Astrocyte (in vitro differentiated cells and primary cell): Measurements from ENCODE around the gene TMEM184A. TPM values are rescaled to one million over a fixed set of nuclear protein-coding genes. Genes with fewer than 3 reads are reported as not detected.
A peak's percentile ranks its signal among the peaks of the same experiment; 100 is the strongest.

ENCODE experiments used
- DNase-seq: peaks from one replicate; pipeline ENCODE4 v3.0.0-alpha.2; 2010; ENCODE audit warnings: low read depth
- FAIRE-seq: peaks from 2 replicates; lab custom pipeline; 2011; peaks lifted over from hg19 to GRCh38; lab: Jason Lieb, UNC
- H2AFZ ChIP-seq: 2 replicates; pipeline ENCODE4 v1.6.0; 2012; ENCODE audit warnings: low read depth, low read length, inconsistent platforms
- H3K27ac ChIP-seq: 2 replicates; pipeline ENCODE4 v1.5.1; 2011; ENCODE audit warnings: low read depth, low read length, inconsistent platforms
- H3K27me3 ChIP-seq: 2 replicates; pipeline ENCODE4 v1.6.0; 2011; ENCODE audit warnings: low read length, inconsistent platforms; ENCODE audit not compliant: insufficient read depth
- H3K36me3 ChIP-seq: 2 replicates; pipeline ENCODE4 v1.5.1; 2011; ENCODE audit warnings: low read length, inconsistent platforms; ENCODE audit not compliant: insufficient read depth
- H3K4me1 ChIP-seq: 2 replicates; pipeline ENCODE4 v1.5.1; 2011; ENCODE audit warnings: low read length, inconsistent platforms; ENCODE audit not compliant: insufficient read depth
- H3K4me2 ChIP-seq: 2 replicates; pipeline ENCODE4 v1.6.0; 2012; ENCODE audit warnings: low read length, inconsistent platforms
- H3K4me3 ChIP-seq: 2 replicates; pipeline ENCODE4 v1.5.1; 2011; ENCODE audit warnings: low read depth, mild to moderate bottlenecking, low read length, inconsistent platforms; ENCODE audit not compliant: insufficient read depth
- H3K79me2 ChIP-seq: 2 replicates; pipeline ENCODE4 v1.6.0; 2012; ENCODE audit warnings: mild to moderate bottlenecking, low read length, inconsistent platforms; ENCODE audit not compliant: insufficient read depth
- H3K9ac ChIP-seq: 2 replicates; pipeline ENCODE4 v1.6.0; 2012; ENCODE audit warnings: mild to moderate bottlenecking, low read length, inconsistent platforms
- H3K9me3 ChIP-seq: 2 replicates; pipeline ENCODE4 v1.5.1; 2012; ENCODE audit warnings: low read depth, mild to moderate bottlenecking, low read length, inconsistent platforms; ENCODE audit not compliant: insufficient read depth
- H4K20me1 ChIP-seq: 2 replicates; pipeline ENCODE4 v1.6.0; 2012; ENCODE audit warnings: low read length, inconsistent platforms; ENCODE audit not compliant: insufficient read depth
- H3K27ac Mint-ChIP-seq: one replicate; pipeline ENCODE4 v1.8.0; 2021; ENCODE audit warnings: mild to moderate bottlenecking, mixed read lengths; ENCODE audit not compliant: unreplicated experiment
- H3K27me3 Mint-ChIP-seq: one replicate; pipeline ENCODE4 v1.8.0; 2021; ENCODE audit warnings: low read depth, mixed read lengths; ENCODE audit not compliant: unreplicated experiment
- H3K36me3 Mint-ChIP-seq: one replicate; pipeline ENCODE4 v1.8.0; 2021; ENCODE audit warnings: low read depth, mixed read lengths; ENCODE audit not compliant: unreplicated experiment
- H3K4me1 Mint-ChIP-seq: one replicate; pipeline ENCODE4 v1.8.0; 2021; ENCODE audit warnings: low read depth, mixed read lengths; ENCODE audit not compliant: unreplicated experiment
- H3K4me3 Mint-ChIP-seq: one replicate; pipeline ENCODE4 v1.8.0; 2021; ENCODE audit warnings: mild to moderate bottlenecking, moderate library complexity, mixed read lengths; ENCODE audit not compliant: unreplicated experiment
- H3K9me3 Mint-ChIP-seq: one replicate; pipeline ENCODE4 v1.8.0; 2021; ENCODE audit warnings: mild to moderate bottlenecking, mixed read lengths; ENCODE audit not compliant: unreplicated experiment
- CTCF ChIP-seq: IDR thresholded peaks from 2 replicates; pipeline ENCODE4 v1.5.1; 2011; ENCODE audit warnings: low read depth, mild to moderate bottlenecking, inconsistent platforms, low read length, moderate library complexity; ENCODE audit not compliant: insufficient read depth
- EZH2 ChIP-seq: IDR thresholded peaks from 2 replicates; pipeline ENCODE4 v1.6.1; 2012; ENCODE audit warnings: mild to moderate bottlenecking, low read length, inconsistent platforms; ENCODE audit not compliant: insufficient read depth
- total RNA-seq: library from RNA; stranded (reverse); gene quantifications from 2 replicates; pipeline ENCODE4 v1.2.1, GENCODE V29; 2021

Gene TMEM184A
- total RNA-seq, 1 donor from 2014 or later = 2.1 TPM

DNA sequence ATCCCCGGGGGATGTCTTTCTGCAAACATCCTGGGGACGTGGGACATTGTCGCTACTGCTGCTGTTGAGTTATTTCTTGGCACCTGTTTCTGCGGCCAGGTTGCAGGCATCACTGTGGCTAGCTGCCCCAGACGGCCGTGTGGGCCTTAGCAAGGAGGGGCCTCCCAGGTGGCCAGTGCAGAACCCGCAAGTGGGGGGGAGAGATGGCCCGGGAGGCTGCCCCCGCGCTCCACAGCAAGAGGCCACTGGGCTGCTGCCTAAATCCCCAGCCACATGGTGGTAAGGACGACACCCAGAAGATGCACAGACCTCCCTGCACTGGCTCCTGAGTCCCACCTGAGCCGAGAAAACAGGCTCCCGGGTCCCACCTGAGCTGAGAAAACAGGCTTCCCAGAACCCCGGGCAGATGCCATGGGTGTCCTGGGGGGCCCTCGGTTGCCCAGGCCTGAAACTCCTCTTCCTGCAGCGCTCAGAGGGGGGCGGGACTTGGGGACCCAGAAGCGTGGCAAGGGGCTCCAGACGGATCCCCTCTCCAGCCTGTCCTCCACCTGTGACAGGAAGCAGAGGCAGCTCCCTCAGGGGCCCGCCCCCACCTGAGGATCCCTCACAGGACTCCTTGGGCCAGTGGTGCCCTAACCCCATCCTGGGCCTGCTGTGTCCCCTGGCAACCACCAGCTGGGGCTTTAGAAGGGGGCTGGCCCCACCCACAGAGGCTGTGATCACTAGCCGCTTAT, 26.5 kb downstream of the TMEM184A start:
- Mint-ChIP-seq H3K9me3 (no peaks in the 10 kb centered on the region), H3K4me1 (peaks cover 19% of the 10 kb centered on the region), H3K4me3 (peak overlapping the region; percentile 81), H3K36me3 (no peaks in the 10 kb centered on the region), H3K27me3 (peaks cover 5% of the 10 kb centered on the region), H3K27ac (no peak overlapping the region)
- H3K4me3 ChIP-seq = no peak overlapping the region
- TF ChIP-seq EZH2 (no peak), CTCF (no peak)
- FAIRE-seq = no peak
- peak overlapping the region; percentile 81 for H3K4me2 ChIP-seq
- H3K36me3 ChIP-seq = no peaks in the 10 kb centered on the region
- peaks cover 20% of the 10 kb centered on the region for H4K20me1 ChIP-seq
- DNase-seq = no peak
- no peaks in the 10 kb centered on the region for H3K9me3 ChIP-seq
- H3K79me2 ChIP-seq = peaks cover 24% of the 10 kb centered on the region
- H3K27me3 ChIP-seq = peaks cover 11% of the 10 kb centered on the region
- H3K27ac ChIP-seq = no peak overlapping the region
- peaks cover 36% of the 10 kb centered on the region for H3K4me1 ChIP-seq
- no peak overlapping the region for H2AFZ ChIP-seq
- H3K9ac ChIP-seq = peak overlapping the region; percentile 35

- Histone ChIP-seq H3K9ac (no peak overlapping the region), H3K27ac (no peak overlapping the region), H3K27me3 (peaks cover 11% of the 10 kb centered on the region), H3K36me3 (no peaks in the 10 kb centered on the region), H3K9me3 (no peaks in the 10 kb centered on the region), H3K4me2 (no peak overlapping the region), H3K4me3 (no peak overlapping the region), H2AFZ (no peak overlapping the region), H4K20me1 (peaks cover under 1% of the 10 kb centered on the region), H3K4me1 (peaks cover 4% of the 10 kb centered on the region), H3K79me2 (peaks cover 2% of the 10 kb centered on the region)
- Mint-ChIP-seq H3K27me3 (peaks cover 14% of the 10 kb centered on the region), H3K9me3 (no peaks in the 10 kb centered on the region), H3K4me3 (no peak overlapping the region), H3K4me1 (no peaks in the 10 kb centered on the region), H3K36me3 (no peaks in the 10 kb centered on the region), H3K27ac (no peak overlapping the region)
- no peak for FAIRE-seq
- DNase-seq = no peak
- TF ChIP-seq CTCF = no peak
- no peak for TF ChIP-seq EZH2
Observed at GRCh38 chr7:1526271-1526754, 29.7 kb downstream of the TMEM184A start.

- no peak overlapping the region for H3K27ac ChIP-seq
- no peak overlapping the region for H3K4me3 Mint-ChIP-seq
- no peak overlapping the region for H2AFZ ChIP-seq
- H3K4me3 ChIP-seq = no peak overlapping the region
- H3K4me1 ChIP-seq = peaks cover 8% of the 10 kb centered on the region
- H4K20me1 ChIP-seq = no peaks in the 10 kb centered on the region
- H3K27me3 ChIP-seq = peaks cover 11% of the 10 kb centered on the region
- no peak overlapping the region for H3K9ac ChIP-seq
- no peaks in the 10 kb centered on the region for H3K36me3 ChIP-seq
- TF ChIP-seq EZH2 (no peak), CTCF (no peak)
- no peak overlapping the region for H3K27ac Mint-ChIP-seq
- peaks cover 3% of the 10 kb centered on the region for H3K4me1 Mint-ChIP-seq
- H3K4me2 ChIP-seq = no peak overlapping the region
- H3K27me3 Mint-ChIP-seq = peaks cover 14% of the 10 kb centered on the region
- H3K9me3 ChIP-seq = no peaks in the 10 kb centered on the region
- DNase-seq (no peak), FAIRE-seq (no peak)
- H3K79me2 ChIP-seq = no peaks in the 10 kb centered on the region
- peaks cover under 1% of the 10 kb centered on the region for H3K9me3 Mint-ChIP-seq
- peaks cover 5% of the 10 kb centered on the region for H3K36me3 Mint-ChIP-seq
Observed at GRCh38 chr7:1525409-1525808, 30.6 kb downstream of the TMEM184A start.
